Rectal smooth muscle tissue (tissue), 1 donor: Measurements from ENCODE around the gene CFAP410.

ENCODE experiments used
- H3K27ac ChIP-seq: one replicate; pipeline ENCODE4 v1.7.0; 2013; ENCODE audit warnings: low read depth, low read length, inconsistent platforms
- H3K27me3 ChIP-seq: one replicate; pipeline ENCODE4 v1.7.0; 2013; ENCODE audit warnings: low read length; ENCODE audit not compliant: control insufficient read depth, insufficient read depth
- H3K36me3 ChIP-seq: one replicate; pipeline ENCODE4 v1.7.0; 2013; ENCODE audit warnings: low read length; ENCODE audit not compliant: control insufficient read depth, insufficient read depth
- H3K4me1 ChIP-seq: one replicate; pipeline ENCODE4 v1.7.0; 2013; ENCODE audit warnings: low read length; ENCODE audit not compliant: control insufficient read depth, insufficient read depth
- H3K4me3 ChIP-seq: one replicate; pipeline ENCODE4 v1.7.0; 2013; ENCODE audit warnings: low read length
- H3K9ac ChIP-seq: one replicate; pipeline ENCODE4 v1.7.0; 2013; ENCODE audit warnings: low read length

Gene CFAP410

DNA sequence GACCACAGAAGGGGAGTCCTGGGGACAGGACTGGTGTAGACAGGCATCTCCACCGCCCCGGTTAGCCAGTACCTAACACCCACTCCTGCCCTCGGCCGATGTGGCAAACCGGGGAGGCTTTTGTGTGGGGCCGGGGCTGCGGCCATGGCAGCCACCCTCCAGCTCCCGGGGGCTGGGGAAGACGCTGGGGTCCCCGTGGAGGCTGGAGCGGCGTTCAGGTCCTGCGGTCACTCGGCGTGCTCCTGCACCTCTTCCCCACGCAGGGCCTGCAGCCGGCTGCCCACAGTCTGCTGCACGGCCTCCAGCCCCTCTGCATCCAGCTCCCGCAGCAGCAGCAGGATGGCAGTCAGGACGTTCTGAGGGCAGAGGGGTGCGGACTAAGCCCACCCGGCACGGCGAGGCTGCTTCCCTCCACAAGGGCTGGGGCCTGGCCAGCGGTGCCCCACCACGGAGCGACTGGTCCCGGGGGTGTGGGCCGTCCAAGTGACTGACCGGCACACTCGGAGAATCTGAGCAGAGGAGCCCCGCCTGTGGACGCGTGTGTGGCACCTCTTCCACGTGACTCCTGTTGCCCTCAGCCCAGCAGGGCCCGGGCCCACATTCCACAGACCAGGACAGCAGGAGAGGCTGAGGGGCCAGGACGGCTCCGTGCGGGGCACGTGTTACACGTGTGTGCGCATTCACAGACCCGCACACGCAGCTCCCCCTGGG is 9.1 kb downstream of the CFAP410 start:
- Histone ChIP-seq H3K36me3 (peaks cover 15% of the 10 kb centered on the region), H3K9ac (no peak overlapping the region)

DNA sequence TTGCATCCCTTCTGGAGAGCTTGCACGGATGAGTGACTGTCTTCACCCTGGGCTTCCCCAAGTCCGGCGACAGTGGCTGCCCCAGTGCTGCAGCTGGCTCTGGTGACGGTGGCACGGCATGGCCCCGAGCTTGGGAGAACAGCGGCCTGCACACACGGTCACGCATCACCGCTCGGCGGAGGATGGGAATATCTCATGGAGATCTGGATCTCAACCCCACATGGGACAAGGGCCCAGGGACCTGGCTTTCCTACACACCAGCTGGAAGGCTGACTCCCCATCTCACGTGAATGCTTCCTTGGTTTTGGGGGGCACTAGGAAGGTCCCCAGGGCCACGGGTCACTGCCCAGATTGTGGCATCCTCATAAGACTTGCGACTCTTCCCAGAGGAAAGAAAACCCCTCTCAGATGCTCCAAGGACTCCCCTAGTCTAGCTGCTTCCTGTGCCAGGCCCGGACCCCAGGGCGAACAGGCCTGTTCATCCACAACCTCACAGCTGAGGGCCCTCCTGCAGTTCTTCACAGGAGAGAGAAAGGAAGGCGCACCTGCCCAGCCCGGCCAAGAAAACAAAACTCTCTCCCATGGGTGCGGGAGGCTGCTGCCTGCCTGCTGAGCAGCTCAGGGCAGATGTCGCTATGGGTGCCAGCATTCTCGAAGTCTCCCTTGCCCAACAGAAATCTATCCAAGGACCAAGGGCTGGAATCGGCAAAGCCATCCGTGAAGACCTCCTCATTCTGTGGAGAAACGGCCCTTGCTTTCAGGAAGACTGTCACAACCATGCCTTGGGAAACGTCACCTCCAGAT is 9.9 kb downstream of the CFAP410 start:
- H3K36me3 ChIP-seq = peaks cover 16% of the 10 kb centered on the region
- no peaks in the 10 kb centered on the region for H3K27me3 ChIP-seq
- no peak overlapping the region for H3K27ac ChIP-seq
- H3K9ac ChIP-seq = no peak overlapping the region
- no peak overlapping the region for H3K4me3 ChIP-seq
- H3K4me1 ChIP-seq = no peaks in the 10 kb centered on the region

More for the DNA sequence above, 9.1 kb downstream of the CFAP410 start:
- Histone ChIP-seq H3K27ac (no peak overlapping the region), H3K4me1 (no peaks in the 10 kb centered on the region), H3K4me3 (no peak overlapping the region), H3K27me3 (no peaks in the 10 kb centered on the region)

DNA sequence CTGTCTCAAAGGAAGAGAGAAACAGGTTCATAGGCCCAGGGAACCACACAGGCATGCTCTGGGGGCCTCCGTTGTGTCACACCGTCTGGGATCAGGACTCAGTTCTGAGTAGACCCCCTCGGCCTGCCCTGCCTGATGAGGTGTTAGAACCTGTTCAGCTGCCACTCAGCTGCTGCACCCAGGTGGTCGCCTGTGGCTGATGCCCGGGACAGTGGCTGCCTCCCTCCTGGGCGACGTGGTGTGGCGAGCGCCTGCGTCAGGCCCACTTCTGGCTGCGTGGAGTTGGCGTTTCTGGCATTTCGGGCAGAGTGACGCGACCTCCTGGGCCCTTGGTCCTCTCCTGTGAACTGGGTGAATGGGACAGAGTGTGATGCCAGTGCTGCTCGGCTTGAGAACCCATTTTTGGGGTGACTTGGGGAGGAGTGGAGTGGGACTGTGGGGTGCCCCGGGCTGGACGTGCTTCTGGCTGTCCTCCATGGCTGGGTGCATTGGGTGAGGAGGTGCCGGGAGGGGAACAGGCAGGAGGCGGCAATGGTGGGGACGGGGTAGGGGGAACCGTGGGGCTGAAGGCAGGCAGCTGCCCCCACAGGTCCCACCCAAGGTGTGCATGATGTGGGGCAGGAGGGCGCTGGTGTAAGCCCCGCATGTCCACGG is 10.8 kb downstream of the CFAP410 start:
- H3K4me3 ChIP-seq = no peak overlapping the region
- H3K36me3 ChIP-seq = peaks cover 16% of the 10 kb centered on the region
- no peak overlapping the region for H3K9ac ChIP-seq
- H3K27ac ChIP-seq = no peak overlapping the region
- H3K27me3 ChIP-seq = no peaks in the 10 kb centered on the region
- no peaks in the 10 kb centered on the region for H3K4me1 ChIP-seq

DNA sequence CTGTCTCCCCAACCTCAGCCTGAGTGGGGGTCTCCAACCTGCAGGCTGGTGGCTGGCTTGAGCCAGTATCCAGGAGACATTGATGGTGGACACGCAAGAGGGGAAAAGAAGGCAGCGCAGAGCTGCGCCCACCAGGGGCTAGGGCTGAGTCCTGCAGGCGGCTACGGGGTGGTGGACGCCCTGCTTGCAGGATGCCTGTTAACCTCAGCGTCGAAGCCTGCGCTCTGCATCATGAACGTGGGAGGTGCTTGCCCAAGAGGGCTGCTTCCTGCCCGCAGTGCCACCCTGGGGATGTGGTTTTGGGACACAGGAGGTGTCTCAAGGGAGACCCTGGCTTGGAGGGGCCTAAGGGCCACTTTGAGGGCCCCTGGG is 11.6 kb downstream of the CFAP410 start:
- Histone ChIP-seq H3K4me3 (no peak overlapping the region), H3K27ac (no peak overlapping the region), H3K27me3 (no peaks in the 10 kb centered on the region), H3K9ac (no peak overlapping the region), H3K36me3 (peaks cover 15% of the 10 kb centered on the region), H3K4me1 (no peaks in the 10 kb centered on the region)

DNA sequence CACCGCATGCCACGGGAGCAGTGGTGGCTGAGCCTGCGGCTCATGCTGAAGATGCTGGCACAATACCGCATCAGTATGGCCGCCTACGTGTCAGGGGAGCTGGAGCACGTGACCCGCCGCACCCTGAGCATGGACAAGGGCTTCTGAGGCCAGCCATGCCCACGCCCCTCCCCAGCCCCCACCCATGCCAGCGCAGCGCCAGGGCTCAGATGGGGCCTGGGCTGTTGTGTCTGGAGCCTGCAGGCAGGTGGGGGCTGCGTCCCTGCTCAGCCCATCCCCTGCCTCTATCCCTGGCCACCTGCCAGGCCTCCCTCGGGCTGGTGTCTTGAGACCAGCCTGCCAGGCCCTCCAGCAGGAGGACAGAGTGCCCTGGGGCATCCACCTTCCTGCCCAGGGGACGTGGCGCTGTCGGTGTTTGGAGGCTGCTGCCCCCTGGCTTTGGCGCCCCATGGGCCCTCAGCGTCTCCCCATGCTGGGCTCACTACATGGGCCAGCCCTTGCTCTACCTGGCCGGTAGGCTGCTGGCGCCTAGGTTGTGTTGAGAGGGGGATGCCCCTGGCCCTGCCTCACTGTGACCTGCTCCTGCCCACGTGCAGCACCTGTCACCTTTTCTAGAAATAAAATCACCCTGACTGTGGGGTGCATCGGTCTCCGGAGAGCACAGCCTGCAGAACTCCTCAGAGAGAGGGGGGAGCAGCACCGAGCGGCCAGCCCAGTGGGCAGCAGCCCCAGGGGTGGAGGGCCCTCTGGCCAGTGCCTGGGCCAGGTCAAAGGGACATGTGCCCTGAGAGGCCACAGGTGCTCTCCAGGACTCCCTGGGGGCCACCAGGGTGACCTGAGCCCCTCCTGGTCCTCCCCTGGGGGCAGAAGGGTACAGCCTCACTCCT is 12.2 kb downstream of the CFAP410 start:
- H3K36me3 ChIP-seq = peaks cover 16% of the 10 kb centered on the region
- H3K9ac ChIP-seq = no peak overlapping the region
- H3K27ac ChIP-seq = no peak overlapping the region
- H3K4me3 ChIP-seq = no peak overlapping the region
- H3K4me1 ChIP-seq = no peaks in the 10 kb centered on the region
- no peaks in the 10 kb centered on the region for H3K27me3 ChIP-seq

GRCh38 chr21:44326272-44326647 is 12.9 kb downstream of the CFAP410 start:
- Histone ChIP-seq H3K27me3 (no peaks in the 10 kb centered on the region), H3K27ac (no peak overlapping the region), H3K4me1 (no peaks in the 10 kb centered on the region), H3K9ac (no peak overlapping the region), H3K4me3 (no peak overlapping the region), H3K36me3 (peaks cover 14% of the 10 kb centered on the region)

DNA sequence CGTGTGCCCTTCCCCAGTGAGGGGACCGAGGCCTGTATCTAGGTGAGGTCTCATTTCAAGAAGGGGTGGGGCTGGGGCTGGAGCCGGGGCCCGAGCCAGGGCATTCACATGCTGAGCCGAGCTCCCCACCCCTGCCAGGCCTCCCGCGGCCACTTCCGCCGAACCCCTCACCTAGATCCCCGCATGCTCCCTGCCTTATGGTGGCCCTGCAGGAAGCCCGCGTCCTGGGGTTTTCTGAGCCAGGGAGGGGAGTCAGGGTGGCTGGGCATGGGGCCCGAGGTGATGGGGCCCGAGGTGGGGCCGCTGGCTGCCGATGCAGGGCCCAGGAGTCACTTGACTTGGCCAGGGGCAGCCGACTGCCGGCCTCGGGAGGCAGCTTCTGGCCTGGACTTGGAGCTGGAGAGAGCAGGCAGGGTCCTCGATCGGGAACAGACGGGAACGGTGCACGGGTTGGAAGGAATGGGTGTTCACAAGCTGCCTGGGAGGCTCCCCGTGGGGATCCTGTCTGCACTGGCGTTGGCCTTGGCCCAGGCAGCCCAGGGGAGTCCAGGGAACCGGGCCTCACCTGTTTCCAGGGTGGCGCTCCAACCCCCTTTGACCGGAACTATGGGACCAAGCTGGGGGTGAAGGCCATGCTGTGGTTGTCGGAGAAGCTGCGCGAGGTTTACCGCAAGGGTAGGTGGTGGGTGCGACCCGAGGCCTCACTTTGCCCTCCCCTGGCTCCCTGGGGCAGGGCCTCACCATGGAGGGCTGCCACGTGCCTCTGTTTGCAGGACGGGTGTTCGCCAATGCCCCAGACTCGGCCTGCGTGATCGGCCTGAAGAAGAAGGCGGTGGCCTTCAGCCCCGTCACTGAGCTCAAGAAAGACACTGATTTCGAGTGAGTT is 13.6 kb downstream of the CFAP410 start:
- H3K4me3 ChIP-seq = no peak overlapping the region
- H3K27ac ChIP-seq = no peak overlapping the region
- no peaks in the 10 kb centered on the region for H3K27me3 ChIP-seq
- no peaks in the 10 kb centered on the region for H3K4me1 ChIP-seq
- H3K36me3 ChIP-seq = peaks cover 12% of the 10 kb centered on the region
- no peak overlapping the region for H3K9ac ChIP-seq

DNA sequence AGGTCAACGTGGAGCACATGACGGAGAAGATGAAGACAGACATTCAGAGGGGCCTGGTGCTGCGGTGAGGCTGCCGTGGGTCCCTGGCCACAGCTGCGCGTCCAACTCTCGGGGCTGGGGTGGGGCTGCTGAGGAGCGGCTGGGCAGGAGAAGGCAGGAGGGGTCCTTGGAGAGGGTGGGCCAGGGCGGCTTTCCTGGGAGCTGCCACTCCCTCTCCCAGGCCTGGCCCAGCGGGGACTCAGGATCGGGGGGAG is 14.4 kb downstream of the CFAP410 start:
- H3K9ac ChIP-seq = no peak overlapping the region
- no peak overlapping the region for H3K27ac ChIP-seq
- H3K36me3 ChIP-seq = peaks cover 12% of the 10 kb centered on the region
- H3K27me3 ChIP-seq = no peaks in the 10 kb centered on the region
- no peaks in the 10 kb centered on the region for H3K4me1 ChIP-seq
- H3K4me3 ChIP-seq = no peak overlapping the region

- H3K36me3 ChIP-seq = peaks cover 13% of the 10 kb centered on the region
- no peaks in the 10 kb centered on the region for H3K27me3 ChIP-seq
- no peak overlapping the region for H3K9ac ChIP-seq
- H3K4me1 ChIP-seq = no peaks in the 10 kb centered on the region
- no peak overlapping the region for H3K27ac ChIP-seq
- no peak overlapping the region for H3K4me3 ChIP-seq
These were observed 14.9 kb downstream of the CFAP410 start for GRCh38 chr21:44324106-44324853.

- Histone ChIP-seq H3K4me1 (no peaks in the 10 kb centered on the region), H3K36me3 (peaks cover 17% of the 10 kb centered on the region), H3K4me3 (no peak overlapping the region), H3K27ac (no peak overlapping the region), H3K27me3 (no peaks in the 10 kb centered on the region), H3K9ac (no peak overlapping the region)
These were observed 15.6 kb downstream of the CFAP410 start for GRCh38 chr21:44323591-44323990.

GRCh38 chr21:44322621-44323325 is 16.4 kb downstream of the CFAP410 start:
- H3K27me3 ChIP-seq = no peaks in the 10 kb centered on the region
- H3K36me3 ChIP-seq = peaks cover 21% of the 10 kb centered on the region
- no peaks in the 10 kb centered on the region for H3K4me1 ChIP-seq
- H3K27ac ChIP-seq = no peak overlapping the region
- no peak overlapping the region for H3K4me3 ChIP-seq
- no peak overlapping the region for H3K9ac ChIP-seq
